Measurements from ENCODE around the gene BCL6.

BCL6 gene

DNA sequence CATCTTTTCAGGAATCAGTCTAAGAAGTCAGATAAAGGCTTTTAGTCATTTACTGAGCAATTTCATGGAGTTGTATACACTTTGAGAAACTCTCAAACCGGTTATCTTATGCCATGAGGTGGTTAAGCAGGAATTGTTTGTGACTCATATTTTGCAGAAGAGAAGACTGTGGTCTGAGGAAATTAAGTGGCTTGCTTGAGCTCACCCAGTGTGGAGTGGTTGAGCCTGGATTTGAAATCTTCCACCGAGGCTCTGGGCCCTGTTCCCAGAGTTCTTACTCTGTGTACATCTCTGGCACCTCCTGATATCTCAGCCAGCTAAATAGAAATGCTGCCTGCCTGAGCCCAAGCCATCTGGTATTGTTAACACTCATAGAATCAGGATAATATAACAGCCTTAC is 37.8 kb upstream of the BCL6 start:
- Histone ChIP-seq H3K9me2 (replicated peaks; ENCODE audit: low read depth, low read length) (no peaks in the 10 kb centered on the region), H4K20me1 (ENCODE audit: insufficient read depth, low read length, poor library complexity, severe bottlenecking) (no peaks in the 10 kb centered on the region), H3K9ac (ENCODE audit: low read depth, low read length, poor library complexity, severe bottlenecking) (no peak overlapping the region), H3K9me3 (ENCODE audit: insufficient read depth, low read depth, low read length) (no peaks in the 10 kb centered on the region), H3K79me2 (ENCODE audit: insufficient read depth, low read length) (no peaks in the 10 kb centered on the region), H3K27me3 (ENCODE audit: insufficient read depth, low read length, poor library complexity, severe bottlenecking) (no peaks in the 10 kb centered on the region), H2AFZ (ENCODE audit: low read length) (no peak overlapping the region), H3K4me2 (ENCODE audit: low read depth, low read length, poor library complexity, severe bottlenecking) (no peak overlapping the region), H3K4me1 (ENCODE audit: insufficient read depth, low read length, poor library complexity, severe bottlenecking) (peaks cover 11% of the 10 kb centered on the region), H3F3A (ENCODE audit: low read depth) (no peaks in the 10 kb centered on the region), H3K36me3 (ENCODE audit: insufficient read depth, low read length) (no peaks in the 10 kb centered on the region), H3K4me3 (ENCODE audit: low read length, poor library complexity, severe bottlenecking) (no peak overlapping the region)
- TF ChIP-seq EZH2phosphoT487 (IDR thresholded peaks at IDR 0.05; ENCODE audit: borderline replicate concordance) = no peak
- TF ChIP-seq, protein P1, sequence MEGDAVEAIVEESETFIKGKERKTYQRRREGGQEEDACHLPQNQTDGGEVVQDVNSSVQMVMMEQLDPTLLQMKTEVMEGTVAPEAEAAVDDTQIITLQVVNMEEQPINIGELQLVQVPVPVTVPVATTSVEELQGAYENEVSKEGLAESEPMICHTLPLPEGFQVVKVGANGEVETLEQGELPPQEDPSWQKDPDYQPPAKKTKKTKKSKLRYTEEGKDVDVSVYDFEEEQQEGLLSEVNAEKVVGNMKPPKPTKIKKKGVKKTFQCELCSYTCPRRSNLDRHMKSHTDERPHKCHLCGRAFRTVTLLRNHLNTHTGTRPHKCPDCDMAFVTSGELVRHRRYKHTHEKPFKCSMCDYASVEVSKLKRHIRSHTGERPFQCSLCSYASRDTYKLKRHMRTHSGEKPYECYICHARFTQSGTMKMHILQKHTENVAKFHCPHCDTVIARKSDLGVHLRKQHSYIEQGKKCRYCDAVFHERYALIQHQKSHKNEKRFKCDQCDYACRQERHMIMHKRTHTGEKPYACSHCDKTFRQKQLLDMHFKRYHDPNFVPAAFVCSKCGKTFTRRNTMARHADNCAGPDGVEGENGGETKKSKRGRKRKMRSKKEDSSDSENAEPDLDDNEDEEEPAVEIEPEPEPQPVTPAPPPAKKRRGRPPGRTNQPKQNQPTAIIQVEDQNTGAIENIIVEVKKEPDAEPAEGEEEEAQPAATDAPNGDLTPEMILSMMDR (conservative IDR thresholded peaks at IDR 0.05; ENCODE audit: low read length) = no peak

DNA sequence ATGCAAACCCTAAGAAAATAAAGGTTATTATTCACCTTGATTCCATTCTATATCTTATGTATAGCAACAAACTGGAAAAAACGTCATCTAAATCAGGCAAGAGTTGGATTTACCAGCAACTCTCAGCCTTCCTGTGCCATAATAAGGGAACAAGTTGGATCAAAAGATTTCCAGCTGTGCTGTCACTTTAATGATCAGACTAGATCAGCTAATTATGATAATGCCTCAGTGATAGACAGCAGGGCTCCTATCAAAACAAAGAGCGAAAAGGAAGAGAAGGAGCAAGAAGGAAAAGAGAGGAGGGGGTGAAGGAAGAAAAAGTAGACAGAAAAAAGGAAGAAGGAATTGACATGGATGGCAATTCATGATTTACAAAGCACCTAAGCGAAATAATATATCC is 36.7 kb upstream of the BCL6 start:
- H4K20me1 ChIP-seq (ENCODE audit: insufficient read depth, low read length, poor library complexity, severe bottlenecking) = no peaks in the 10 kb centered on the region
- peaks cover 22% of the 10 kb centered on the region for H3K4me1 ChIP-seq (ENCODE audit: insufficient read depth, low read length, poor library complexity, severe bottlenecking)
- H3K9me3 ChIP-seq (ENCODE audit: insufficient read depth, low read depth, low read length) = no peaks in the 10 kb centered on the region
- 0 out of 2 replicates have a peak, but pooled peaks cover 3% of the 10 kb centered on the region for H3F3A ChIP-seq (ENCODE audit: low read depth)
- H3K9ac ChIP-seq (ENCODE audit: low read depth, low read length, poor library complexity, severe bottlenecking) = no peak overlapping the region
- no peak overlapping the region for H2AFZ ChIP-seq (ENCODE audit: low read length)
- TF ChIP-seq, protein P1 (conservative IDR thresholded peaks at IDR 0.05; ENCODE audit: low read length) = no peak
- TF ChIP-seq EZH2phosphoT487 (IDR thresholded peaks at IDR 0.05; ENCODE audit: borderline replicate concordance) = no peak
- no peaks in the 10 kb centered on the region for H3K36me3 ChIP-seq (ENCODE audit: insufficient read depth, low read length)
- H3K9me2 ChIP-seq (replicated peaks; ENCODE audit: low read depth, low read length) = no peaks in the 10 kb centered on the region
- no peaks in the 10 kb centered on the region for H3K27me3 ChIP-seq (ENCODE audit: insufficient read depth, low read length, poor library complexity, severe bottlenecking)
- H3K79me2 ChIP-seq (ENCODE audit: insufficient read depth, low read length) = no peaks in the 10 kb centered on the region
- no peak overlapping the region for H3K4me2 ChIP-seq (ENCODE audit: low read depth, low read length, poor library complexity, severe bottlenecking)
- H3K4me3 ChIP-seq (ENCODE audit: low read length, poor library complexity, severe bottlenecking) = no peak overlapping the region

DNA sequence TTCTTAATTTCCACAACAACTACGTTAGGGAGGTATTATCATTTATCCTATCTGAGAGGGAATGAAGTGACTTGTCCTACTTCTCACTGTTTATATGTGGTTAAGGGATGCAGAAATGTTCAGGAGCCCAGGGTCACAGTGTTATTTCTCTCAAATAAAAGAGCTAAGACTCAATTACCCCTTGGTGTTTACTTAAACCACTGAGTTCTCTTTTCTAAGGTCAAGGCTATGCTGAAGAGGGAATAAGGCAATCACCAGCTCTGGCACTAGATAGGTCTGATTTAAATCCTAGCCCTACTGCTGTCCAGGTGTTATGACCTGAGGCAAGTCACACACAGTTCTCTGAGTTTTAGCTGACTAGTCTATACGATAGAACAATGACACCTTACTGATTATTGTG is 35.7 kb upstream of the BCL6 start:
- no peak overlapping the region for H3K4me2 ChIP-seq (ENCODE audit: low read depth, low read length, poor library complexity, severe bottlenecking)
- H3K27me3 ChIP-seq (ENCODE audit: insufficient read depth, low read length, poor library complexity, severe bottlenecking) = no peaks in the 10 kb centered on the region
- H3K79me2 ChIP-seq (ENCODE audit: insufficient read depth, low read length) = no peaks in the 10 kb centered on the region
- no peaks in the 10 kb centered on the region for H4K20me1 ChIP-seq (ENCODE audit: insufficient read depth, low read length, poor library complexity, severe bottlenecking)
- no peak overlapping the region for H2AFZ ChIP-seq (ENCODE audit: low read length)
- no peak overlapping the region for H3K9ac ChIP-seq (ENCODE audit: low read depth, low read length, poor library complexity, severe bottlenecking)
- no peaks in the 10 kb centered on the region for H3K9me2 ChIP-seq (replicated peaks; ENCODE audit: low read depth, low read length)
- H3K36me3 ChIP-seq (ENCODE audit: insufficient read depth, low read length) = no peaks in the 10 kb centered on the region
- 0 out of 2 replicates have a peak, but pooled peaks cover 3% of the 10 kb centered on the region for H3F3A ChIP-seq (ENCODE audit: low read depth)
- no peaks in the 10 kb centered on the region for H3K9me3 ChIP-seq (ENCODE audit: insufficient read depth, low read depth, low read length)
- TF ChIP-seq EZH2phosphoT487 (IDR thresholded peaks at IDR 0.05; ENCODE audit: borderline replicate concordance) = no peak
- TF ChIP-seq, protein P1 (conservative IDR thresholded peaks at IDR 0.05; ENCODE audit: low read length) = no peak
- H3K4me1 ChIP-seq (ENCODE audit: insufficient read depth, low read length, poor library complexity, severe bottlenecking) = peaks cover 27% of the 10 kb centered on the region
- H3K4me3 ChIP-seq (ENCODE audit: low read length, poor library complexity, severe bottlenecking) = no peak overlapping the region
